Kidney epithelial cell (primary cell): Measurements from ENCODE around the gene LMF1. TPM values are rescaled to one million over a fixed set of nuclear protein-coding genes. Genes with fewer than 3 reads are reported as not detected.

Experiments used
- DNase-seq: peaks from one replicate; pipeline ENCODE4 v3.0.0-alpha.2; 2010; ENCODE audit warnings: low read depth
- H3K27me3 ChIP-seq: 2 replicates; pipeline ENCODE4 v1.6.0; 2011; ENCODE audit warnings: low read length; ENCODE audit not compliant: control insufficient read depth, insufficient read depth
- H3K36me3 ChIP-seq: 2 replicates; pipeline ENCODE4 v1.5.1; 2011; ENCODE audit warnings: low read length; ENCODE audit not compliant: control insufficient read depth, insufficient read depth
- H3K4me3 ChIP-seq: 2 replicates; pipeline ENCODE4 v1.5.1; 2011; ENCODE audit warnings: low read depth, mild to moderate bottlenecking, control low read depth, low read length
- CTCF ChIP-seq: IDR thresholded peaks from 2 replicates; pipeline ENCODE4 v1.5.1; 2011; ENCODE audit warnings: mild to moderate bottlenecking, moderate library complexity, low read length, control low read depth, inconsistent platforms; ENCODE audit not compliant: insufficient read depth, poor library complexity, severe bottlenecking
- total RNA-seq: library from RNA; depleted of rRNA; stranded (reverse); fragments of >200 nt; gene quantifications from 2 replicates; pipeline ENCODE4 v1.2.3, GENCODE V29; 2015

The LMF1 gene
- total RNA-seq, 1 donor from 2014 or later = 26.3 TPM

- no peak for TF ChIP-seq CTCF
- Histone ChIP-seq H3K27me3 (peaks cover 2% of the 10 kb centered on the region), H3K36me3 (no peaks in the 10 kb centered on the region), H3K4me3 (no peak overlapping the region)
- no peak for DNase-seq
Measured at GRCh38 chr16:930511-930910, 40.3 kb downstream of the LMF1 start.

- no peak for TF ChIP-seq CTCF
- no peak for DNase-seq
- H3K36me3 ChIP-seq = no peaks in the 10 kb centered on the region
- peaks cover 2% of the 10 kb centered on the region for H3K27me3 ChIP-seq
- no peak overlapping the region for H3K4me3 ChIP-seq
Measured at GRCh38 chr16:930076-930475, 40.7 kb downstream of the LMF1 start.

- Histone ChIP-seq H3K4me3 (no peak overlapping the region), H3K36me3 (no peaks in the 10 kb centered on the region), H3K27me3 (peaks cover 2% of the 10 kb centered on the region)
- no peak for TF ChIP-seq CTCF
- DNase-seq = no peak
Measured at GRCh38 chr16:929227-930073, 41.3 kb downstream of the LMF1 start.

GRCh38 chr16:928526-928925, 42.3 kb downstream of the LMF1 start:
- TF ChIP-seq CTCF = no peak

GRCh38 chr16:927931-928330, 42.9 kb downstream of the LMF1 start:
- DNase-seq = no peak
- TF ChIP-seq CTCF = no peak
- Histone ChIP-seq H3K27me3 (peaks cover 2% of the 10 kb centered on the region), H3K4me3 (no peak overlapping the region), H3K36me3 (no peaks in the 10 kb centered on the region)

More at GRCh38 chr16:928526-928925, 42.3 kb downstream of the LMF1 start:
- Histone ChIP-seq H3K4me3 (no peak overlapping the region), H3K36me3 (no peaks in the 10 kb centered on the region), H3K27me3 (peaks cover 2% of the 10 kb centered on the region)
- DNase-seq = no peak

- DNase-seq = no peak
- peaks cover 2% of the 10 kb centered on the region for H3K27me3 ChIP-seq
- H3K36me3 ChIP-seq = no peaks in the 10 kb centered on the region
- no peak for TF ChIP-seq CTCF
- H3K4me3 ChIP-seq = no peak overlapping the region
Measured at GRCh38 chr16:927406-927805, 43.4 kb downstream of the LMF1 start.
